ENCODE results near the gene CCDC159.

CCDC159 gene

GRCh38 chr19:11397089-11397610, 50.8 kb downstream of the CCDC159 start:
- no peak for DNase-seq

GRCh38 chr19:11399667-11400066, 53.3 kb downstream of the CCDC159 start:
- DNase-seq = no peak

- no peak for DNase-seq
Observed at GRCh38 chr19:11400798-11401197, 54.5 kb downstream of the CCDC159 start.

- DNase-seq = no peak
Observed at GRCh38 chr19:11401808-11402543, 55.7 kb downstream of the CCDC159 start.

All from NCI-H1436 (cell line).